Hepatocyte (in vitro differentiated cells): Measurements from ENCODE around the gene ASB9. TPM values are rescaled to one million over a fixed set of nuclear protein-coding genes. Genes with fewer than 3 reads are reported as not detected.

Experiments
- DNase-seq: peaks from one replicate; pipeline ENCODE4 v3.0.0-alpha.2; 2016; ENCODE audit warnings: low spot score
- H2AFZ ChIP-seq: fragments of 200-600 bp; sonication (generic); 2 replicates; pipeline ENCODE4 v1.6.0; 2016; ENCODE audit warnings: antibody characterized with exemption, mild to moderate bottlenecking
- H3K27ac ChIP-seq: fragments of 200-600 bp; sonication (generic); 2 replicates; pipeline ENCODE4 v1.5.1; 2016; ENCODE audit warnings: mild to moderate bottlenecking
- H3K27me3 ChIP-seq: fragments of 200-600 bp; sonication (generic); 2 replicates; pipeline ENCODE4 v1.6.1; 2016
- H3K36me3 ChIP-seq: fragments of 200-600 bp; sonication (generic); replicated peaks from 2 replicates; pipeline ENCODE4 v1.5.1; 2016; ENCODE audit warnings: low read depth; ENCODE audit not compliant: insufficient read depth
- H3K4me1 ChIP-seq: fragments of 200-600 bp; sonication (generic); 2 replicates; pipeline ENCODE4 v1.5.1; 2016; ENCODE audit warnings: mild to moderate bottlenecking, moderate library complexity; ENCODE audit not compliant: insufficient read depth
- H3K4me2 ChIP-seq: fragments of 200-600 bp; sonication (generic); 2 replicates; pipeline ENCODE4 v1.6.0; 2016
- H3K4me3 ChIP-seq: fragments of 200-600 bp; sonication (generic); 2 replicates; pipeline ENCODE4 v1.5.1; 2016; ENCODE audit warnings: mild to moderate bottlenecking
- H3K79me2 ChIP-seq: fragments of 200-600 bp; sonication (generic); 2 replicates; pipeline ENCODE4 v1.6.0; 2017; ENCODE audit warnings: mild to moderate bottlenecking
- H3K9me2 ChIP-seq: fragments of 200-600 bp; sonication (generic); replicated peaks from 2 replicates; pipeline ENCODE4 v1.6.0; 2017; ENCODE audit warnings: mild to moderate bottlenecking; ENCODE audit not compliant: insufficient read depth
- H3K9me3 ChIP-seq: fragments of 200-600 bp; sonication (generic); 2 replicates; pipeline ENCODE4 v1.5.1; 2016; ENCODE audit warnings: low read depth, mild to moderate bottlenecking
- H4K20me1 ChIP-seq: fragments of 200-600 bp; sonication (generic); 2 replicates; pipeline ENCODE4 v1.6.0; 2016; ENCODE audit warnings: mild to moderate bottlenecking; ENCODE audit not compliant: insufficient read depth, poor library complexity, severe bottlenecking
- CTCF ChIP-seq: fragments of 200-600 bp; sonication (generic); IDR thresholded peaks from 2 replicates; pipeline ENCODE4 v1.5.1; 2016; ENCODE audit warnings: antibody characterized with exemption, mild to moderate bottlenecking; ENCODE audit not compliant: poor library complexity
- EZH2 ChIP-seq: fragments of 200-600 bp; sonication (generic); IDR thresholded peaks from 2 replicates; pipeline ENCODE4 v1.6.1; 2016; ENCODE audit warnings: antibody characterized with exemption, mild to moderate bottlenecking, borderline replicate concordance
- EZH2phosphoT487 ChIP-seq: fragments of 200-600 bp; sonication (generic); IDR thresholded peaks from one replicate; pipeline ENCODE4 v1.6.1; 2018; ENCODE audit warnings: antibody characterized with exemption, mild to moderate bottlenecking, low read depth, moderate library complexity; ENCODE audit not compliant: unreplicated experiment, severe bottlenecking
- WGBS: methylation state at CpG from one replicate; pipeline ENCODE4 v1.1.6; 2016; ENCODE audit warnings: low lambda C conversion rate; ENCODE audit errors: missing lambda C conversion rate; 5-methylcytosine and 5-hydroxymethylcytosine counted together
- polyA plus RNA-seq: library from polyadenylated mRNA; unstranded; fragments of >200 nt; fragmentation: Nextera tagmentation; extraction: Ambion mirVana; gene quantifications from 2 replicates; pipeline ENCODE4 v1.2.1, GENCODE V29; 2016
- total RNA-seq: library from RNA; depleted of rRNA; stranded (reverse); fragments of >200 nt; gene quantifications from 2 replicates; pipeline ENCODE4 v1.2.3, GENCODE V29; 2014

The ASB9 gene
- total and polyA plus RNA-seq, 2 experiments from 2014 or later: 4.7 to 6.0 TPM

- Histone ChIP-seq H2AFZ (no peak overlapping the region), H3K79me2 (no peaks in the 10 kb centered on the region), H3K9me3 (no peaks in the 10 kb centered on the region), H3K4me2 (no peak overlapping the region), H3K4me3 (no peak overlapping the region), H3K36me3 (no peaks in the 10 kb centered on the region), H3K27me3 (no peaks in the 10 kb centered on the region), H3K4me1 (no peaks in the 10 kb centered on the region), H4K20me1 (no peaks in the 10 kb centered on the region), H3K9me2 (no peaks in the 10 kb centered on the region), H3K27ac (no peak overlapping the region)
- DNase-seq: no peak
- TF ChIP-seq CTCF: no peak
- TF ChIP-seq EZH2: no peak
- TF ChIP-seq EZH2phosphoT487: no peak
Observed at GRCh38 chrX:15254852-15255251, 15.0 kb downstream of the ASB9 start.

GRCh38 chrX:15245896-15246295 is 24.0 kb downstream of the ASB9 start:
- TF ChIP-seq EZH2phosphoT487 (no peak), CTCF (no peak), EZH2 (no peak)
- Histone ChIP-seq H3K79me2 (no peaks in the 10 kb centered on the region), H3K4me1 (no peaks in the 10 kb centered on the region), H3K9me3 (no peaks in the 10 kb centered on the region), H3K27ac (no peak overlapping the region), H2AFZ (no peak overlapping the region), H3K4me2 (no peak overlapping the region), H3K36me3 (no peaks in the 10 kb centered on the region), H3K27me3 (no peaks in the 10 kb centered on the region), H3K9me2 (no peaks in the 10 kb centered on the region), H4K20me1 (no peaks in the 10 kb centered on the region), H3K4me3 (no peak overlapping the region)
- no peak for DNase-seq
- 50% methylated on average over 4 of the region's 4 CpGs for WGBS

GRCh38 chrX:15244421-15244820 is 25.5 kb downstream of the ASB9 start:
- Histone ChIP-seq H3K4me3 (no peak overlapping the region), H3K36me3 (no peaks in the 10 kb centered on the region), H3K79me2 (no peaks in the 10 kb centered on the region), H2AFZ (no peak overlapping the region), H3K4me2 (no peak overlapping the region), H3K9me2 (no peaks in the 10 kb centered on the region), H3K27me3 (no peaks in the 10 kb centered on the region), H3K27ac (no peak overlapping the region), H3K9me3 (no peaks in the 10 kb centered on the region), H4K20me1 (no peaks in the 10 kb centered on the region), H3K4me1 (no peaks in the 10 kb centered on the region)
- no peak for TF ChIP-seq EZH2
- no peak for TF ChIP-seq CTCF
- no peak for TF ChIP-seq EZH2phosphoT487
- DNase-seq: no peak
- WGBS: 69% methylated on average over 5 of the region's 5 CpGs
